Mucosa of descending colon (tissue), 3 donors: ENCODE results near the gene CDCA7. TPM values are rescaled to one million over a fixed set of nuclear protein-coding genes. Genes with fewer than 3 reads are reported as not detected.
"Not testable (repeated sequence)": the region's sequence is repeated elsewhere in the genome, so short reads cannot be mapped to it uniquely, and the experiment has no call there.

Experiments used
- ATAC-seq: fragments of 200-7000 bp; cut with Tn5 transposase; one replicate; pipeline ENCODE4 v1.9.1; 2020; ENCODE audit warnings: mild to moderate bottlenecking, moderate library complexity
- DNase-seq, 3 donors: peaks; one replicate each; pipeline ENCODE4 v3.0.0-alpha.2; 2020
- H3K36me3 ChIP-seq: fragments of 200-600 bp; one replicate; pipeline ENCODE4 v1.8.0; 2021; ENCODE audit warnings: low read depth, mild to moderate bottlenecking
- H3K4me1 ChIP-seq: fragments of 200-600 bp; one replicate; pipeline ENCODE4 v1.8.0; 2021; ENCODE audit warnings: low read depth, mild to moderate bottlenecking
- H3K4me3 ChIP-seq: fragments of 200-600 bp; one replicate; pipeline ENCODE4 v1.8.0; 2021; ENCODE audit warnings: mild to moderate bottlenecking
- H3K9me3 ChIP-seq: fragments of 200-600 bp; one replicate; pipeline ENCODE4 v1.8.0; 2021; ENCODE audit warnings: mild to moderate bottlenecking
- CTCF ChIP-seq: fragments of 200-600 bp; IDR thresholded peaks from one replicate; pipeline ENCODE4 v1.8.0; 2022; ENCODE audit warnings: antibody characterized with exemption, mild to moderate bottlenecking
- intact Hi-C, 2 donors: fragments of 100-400 bp; cut with DNase I in 1 of 2; cut with micrococcal nuclease in 1 of 2; formaldehyde crosslinking; loops; one replicate each; pipeline versions ENCODE4 v1.11.0 to v1.11.1; 2022; cut with DNase I, micrococcal nuclease
- total RNA-seq, 3 donors: library from RNA; stranded (reverse); fragmentation: NEBNext Ultra II Directional in 2 of 3; extraction: Animal tissue kit (Norgen Biotek cat#: 25700) in 2 of 3; gene quantifications; one replicate each; pipeline versions ENCODE4 v1.2.1 to v1.2.4, GENCODE V29; 2021 to 2023
- donor health status: DM: no; HTN: no; CAD: no; lungs with moderate emphysema.
- donor health status: DM: no; HTN: no; CAD: no.
- donor health status: DM: no; HTN: yes; CAD: no.

Gene CDCA7
- total RNA-seq, 3 donors from 2014 or later = 9.3 to 43.6 (median 23.0) TPM

DNA sequence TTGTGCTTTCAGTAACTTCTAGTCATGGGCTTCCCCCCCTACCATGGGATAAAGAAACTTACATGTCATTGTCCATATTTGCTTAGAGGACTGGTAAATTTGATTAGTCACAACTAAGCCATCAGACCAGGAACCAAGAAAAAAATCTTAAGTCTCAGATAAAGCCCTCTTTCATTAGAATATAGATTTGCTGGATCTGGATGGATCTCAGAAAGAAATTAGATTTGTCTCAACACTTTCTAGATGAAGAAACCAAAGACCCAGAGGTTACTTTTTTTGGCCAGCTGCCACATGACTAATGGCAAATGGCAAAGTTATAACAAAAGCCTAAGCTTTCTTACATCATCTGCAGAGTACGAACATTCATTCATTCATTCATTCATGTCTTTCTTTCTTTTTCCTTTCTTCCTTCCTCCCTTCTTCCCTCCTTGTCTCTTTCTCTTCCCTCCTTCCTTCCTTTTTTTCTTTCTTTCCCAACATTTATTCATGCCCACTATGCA lies 60.2 kb downstream of the CDCA7 start:
- no peaks in the 10 kb centered on the region for H3K4me1 ChIP-seq
- DNase-seq (no peak), ATAC-seq (no peak)
- no peaks in the 10 kb centered on the region for H3K36me3 ChIP-seq
- no peaks in the 10 kb centered on the region for H3K9me3 ChIP-seq
- no peak for TF ChIP-seq CTCF
- intact Hi-C loops = no loop called here
- H3K4me3 ChIP-seq = no peak overlapping the region

GRCh38 chr2:173415431-173416381 lies 61.0 kb downstream of the CDCA7 start:
- H3K4me1 ChIP-seq = no peaks in the 10 kb centered on the region

DNA sequence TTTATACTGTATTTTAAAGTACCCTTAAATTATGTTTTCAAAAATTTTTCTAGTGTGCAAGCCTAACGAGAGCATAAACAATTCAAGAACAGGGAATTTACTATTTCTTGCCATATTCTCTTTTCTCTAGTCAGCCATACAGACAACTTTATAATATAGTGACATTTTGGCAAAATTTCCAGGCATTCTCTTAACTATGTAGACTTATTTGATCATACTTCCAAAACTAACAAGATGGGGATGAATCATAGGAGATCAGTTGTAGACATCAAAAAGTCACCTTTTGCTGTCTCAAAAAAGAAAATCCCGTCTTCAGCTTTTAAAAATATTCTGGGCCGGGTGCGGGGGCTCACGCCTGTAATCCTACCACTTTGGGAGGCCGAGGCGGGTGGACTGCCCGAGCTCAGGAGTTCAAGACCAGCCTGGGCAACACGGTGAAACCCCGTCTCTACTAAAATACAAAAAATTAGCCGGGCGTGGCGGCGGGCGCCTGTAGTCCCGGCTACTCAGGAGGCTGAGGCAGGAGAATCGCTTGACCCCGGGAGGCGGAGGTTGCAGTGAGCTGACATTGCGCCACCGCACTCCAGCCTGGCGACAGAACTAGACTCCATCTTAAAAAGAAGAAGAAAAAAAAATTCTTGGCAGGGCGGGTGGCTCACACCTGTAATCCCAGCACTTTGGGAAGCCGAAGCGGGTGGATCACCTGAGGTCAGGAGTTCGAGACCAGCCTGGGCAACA lies 61.9 kb downstream of the CDCA7 start:
- ATAC-seq, H3K4me3 ChIP-seq, intact Hi-C loops, H3K4me1 ChIP-seq, DNase-seq, H3K36me3 ChIP-seq, H3K9me3 ChIP-seq: not testable (repeated sequence)

More at GRCh38 chr2:173415431-173416381, 61.0 kb downstream of the CDCA7 start:
- Histone ChIP-seq H3K9me3 (no peaks in the 10 kb centered on the region), H3K36me3 (no peaks in the 10 kb centered on the region), H3K4me3 (no peak overlapping the region)
- DNase-seq (no peak), ATAC-seq (no peak)
- no peak for TF ChIP-seq CTCF
- intact Hi-C loops = no loop called here

GRCh38 chr2:173417341-173417740 lies 62.7 kb downstream of the CDCA7 start:
- TF ChIP-seq CTCF = no peak
- Histone ChIP-seq H3K4me3 (no peak overlapping the region), H3K9me3 (no peaks in the 10 kb centered on the region), H3K4me1 (no peaks in the 10 kb centered on the region), H3K36me3 (no peaks in the 10 kb centered on the region)
- intact Hi-C loops = no loop called here
- no peak for DNase-seq
- no peak for ATAC-seq

GRCh38 chr2:173417802-173418201 lies 63.1 kb downstream of the CDCA7 start:
- ATAC-seq (no peak), DNase-seq (no peak)
- H3K4me3 ChIP-seq = no peak overlapping the region
- no peaks in the 10 kb centered on the region for H3K36me3 ChIP-seq
- no peaks in the 10 kb centered on the region for H3K9me3 ChIP-seq
- intact Hi-C loops = no loop called here
- no peaks in the 10 kb centered on the region for H3K4me1 ChIP-seq
- no peak for TF ChIP-seq CTCF
